ENCODE results near the gene SNX25. TPM values are rescaled to one million over a fixed set of nuclear protein-coding genes. Genes with fewer than 3 reads are reported as not detected.
"Not testable (repeated sequence)": the region's sequence is repeated elsewhere in the genome, so short reads cannot be mapped to it uniquely, and the experiment has no call there.

Gene SNX25
- total RNA-seq, 4 donors from 2014 or later = 36.9 to 71.3 (median 42.7) TPM

DNA sequence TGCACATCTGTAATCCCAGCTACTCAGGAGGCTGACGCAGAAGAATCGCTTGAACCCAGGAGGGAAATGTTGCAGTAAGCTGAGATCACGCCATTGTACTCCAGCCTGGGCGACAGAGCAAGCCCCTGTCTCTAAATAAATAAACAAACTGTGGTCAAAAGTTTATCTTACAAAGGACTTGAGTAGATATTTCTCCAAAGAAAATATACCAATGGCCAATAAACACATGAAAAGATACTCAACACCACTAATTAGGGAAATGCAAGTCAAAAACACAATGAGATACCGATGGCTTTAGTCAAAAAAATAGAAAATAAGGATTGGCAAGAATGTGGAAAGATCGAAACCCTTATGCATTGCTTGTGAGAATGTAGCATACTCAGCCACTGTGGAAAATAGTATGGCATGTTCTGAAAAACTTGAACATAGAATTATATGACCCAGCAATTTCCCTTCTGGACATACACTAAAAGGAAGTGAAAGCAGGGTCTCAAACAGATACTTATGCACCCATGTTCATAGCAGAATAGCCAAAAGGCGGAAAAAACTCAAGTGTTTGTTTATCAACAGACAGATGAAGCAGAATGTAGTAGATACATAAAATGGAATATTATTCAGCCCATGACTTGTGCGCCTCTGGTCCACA, 3.6 kb upstream of the SNX25 start:
- DNase-seq = no peak
- 87 to 96% methylated on average over 8 of the region's 8 CpGs for WGBS, 2 donors
- intact Hi-C loops (cut with DNase I) = no loop called here
- TF ChIP-seq, protein P1, sequence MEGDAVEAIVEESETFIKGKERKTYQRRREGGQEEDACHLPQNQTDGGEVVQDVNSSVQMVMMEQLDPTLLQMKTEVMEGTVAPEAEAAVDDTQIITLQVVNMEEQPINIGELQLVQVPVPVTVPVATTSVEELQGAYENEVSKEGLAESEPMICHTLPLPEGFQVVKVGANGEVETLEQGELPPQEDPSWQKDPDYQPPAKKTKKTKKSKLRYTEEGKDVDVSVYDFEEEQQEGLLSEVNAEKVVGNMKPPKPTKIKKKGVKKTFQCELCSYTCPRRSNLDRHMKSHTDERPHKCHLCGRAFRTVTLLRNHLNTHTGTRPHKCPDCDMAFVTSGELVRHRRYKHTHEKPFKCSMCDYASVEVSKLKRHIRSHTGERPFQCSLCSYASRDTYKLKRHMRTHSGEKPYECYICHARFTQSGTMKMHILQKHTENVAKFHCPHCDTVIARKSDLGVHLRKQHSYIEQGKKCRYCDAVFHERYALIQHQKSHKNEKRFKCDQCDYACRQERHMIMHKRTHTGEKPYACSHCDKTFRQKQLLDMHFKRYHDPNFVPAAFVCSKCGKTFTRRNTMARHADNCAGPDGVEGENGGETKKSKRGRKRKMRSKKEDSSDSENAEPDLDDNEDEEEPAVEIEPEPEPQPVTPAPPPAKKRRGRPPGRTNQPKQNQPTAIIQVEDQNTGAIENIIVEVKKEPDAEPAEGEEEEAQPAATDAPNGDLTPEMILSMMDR (IDR thresholded peaks at IDR 0.05) = no peak
- no peak for TF ChIP-seq POLR2A (IDR thresholded peaks at IDR 0.05)
- H3K4me3 ChIP-seq (replicated peaks in 1 of 3) = no peak overlapping the region
- H3K36me3 ChIP-seq = no peaks in the 10 kb centered on the region
- peaks cover 17 to 33% of the 10 kb centered on the region in 2 donors for H3K4me1 ChIP-seq
- H3K27ac ChIP-seq = no peak overlapping the region
- H3K9me3 ChIP-seq = no peaks in the 10 kb centered on the region
- no peaks in the 10 kb centered on the region for H3K27me3 ChIP-seq

DNA sequence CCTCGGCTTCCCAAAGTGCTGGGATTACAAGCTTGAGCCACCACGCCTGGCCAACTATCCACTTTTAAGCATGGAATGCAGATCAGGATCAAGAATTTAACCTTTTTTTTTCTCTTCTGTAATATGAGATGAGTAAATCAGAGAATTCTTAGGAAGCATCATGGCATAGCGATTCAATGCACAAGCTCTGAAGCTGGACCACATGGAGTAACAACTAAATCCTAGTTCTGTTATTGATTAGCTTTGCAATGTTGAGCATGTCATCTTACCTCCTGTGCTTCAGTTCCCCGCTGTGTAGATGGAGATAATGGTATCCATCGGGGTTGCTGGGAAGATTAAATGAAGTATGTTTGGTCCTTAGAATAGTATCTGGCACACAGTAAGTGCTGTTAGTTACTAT, 1.9 kb upstream of the SNX25 start:
- H3K4me1 ChIP-seq = peaks cover 24 to 38% of the 10 kb centered on the region in 2 donors
- intact Hi-C loops (cut with DNase I) = no loop called here
- WGBS, 2 donors = 89 to 95% methylated on average over 5 of the region's 5 CpGs

DNA sequence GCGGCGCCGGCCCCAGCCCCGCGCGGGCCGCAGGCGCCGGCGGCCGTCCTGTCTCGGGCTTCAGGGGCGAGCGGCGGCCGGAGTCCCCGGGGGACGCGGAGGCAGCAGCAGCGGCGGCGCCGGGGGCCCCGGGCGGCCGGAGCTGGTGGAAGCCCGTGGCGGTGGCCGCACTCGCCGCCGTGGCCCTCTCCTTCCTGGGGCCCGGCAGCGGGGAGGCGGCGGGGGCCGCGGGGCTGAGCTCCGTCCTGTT, 379 bp downstream of the SNX25 start:
- peak overlapping the region; percentile 79 to 83 (median 81) for H3K27ac ChIP-seq
- WGBS, 2 donors = no CpG with 5 or more reads among the region's 39 CpGs
- intact Hi-C loops (cut with DNase I) = loop anchor here (5.0 to 10.0 kb wide), 2 partner anchors 75 to 188 kb away; partner anchors contain the start of genes ANKRD37 and LRP2BP
- H3K27me3 ChIP-seq, H3K9me3 ChIP-seq, H3K36me3 ChIP-seq, DNase-seq: not testable (repeated sequence)
- H3K4me1 ChIP-seq = peaks cover 15 to 26% of the 10 kb centered on the region in 2 donors
- H3K4me3 ChIP-seq (replicated peaks in 1 of 3) = peak overlapping the region; percentile 30 to 74 (median 52)

More for the DNA sequence above, 1.9 kb upstream of the SNX25 start:
- no peaks in the 10 kb centered on the region for H3K36me3 ChIP-seq
- no peak overlapping the region for H3K27ac ChIP-seq
- no peak for DNase-seq
- H3K9me3 ChIP-seq = no peaks in the 10 kb centered on the region
- H3K4me3 ChIP-seq (replicated peaks in 1 of 3) = no peak overlapping the region
- H3K27me3 ChIP-seq = no peaks in the 10 kb centered on the region
- no peak for TF ChIP-seq POLR2A (IDR thresholded peaks at IDR 0.05)
- TF ChIP-seq, protein P1 (IDR thresholded peaks at IDR 0.05) = no peak

DNA sequence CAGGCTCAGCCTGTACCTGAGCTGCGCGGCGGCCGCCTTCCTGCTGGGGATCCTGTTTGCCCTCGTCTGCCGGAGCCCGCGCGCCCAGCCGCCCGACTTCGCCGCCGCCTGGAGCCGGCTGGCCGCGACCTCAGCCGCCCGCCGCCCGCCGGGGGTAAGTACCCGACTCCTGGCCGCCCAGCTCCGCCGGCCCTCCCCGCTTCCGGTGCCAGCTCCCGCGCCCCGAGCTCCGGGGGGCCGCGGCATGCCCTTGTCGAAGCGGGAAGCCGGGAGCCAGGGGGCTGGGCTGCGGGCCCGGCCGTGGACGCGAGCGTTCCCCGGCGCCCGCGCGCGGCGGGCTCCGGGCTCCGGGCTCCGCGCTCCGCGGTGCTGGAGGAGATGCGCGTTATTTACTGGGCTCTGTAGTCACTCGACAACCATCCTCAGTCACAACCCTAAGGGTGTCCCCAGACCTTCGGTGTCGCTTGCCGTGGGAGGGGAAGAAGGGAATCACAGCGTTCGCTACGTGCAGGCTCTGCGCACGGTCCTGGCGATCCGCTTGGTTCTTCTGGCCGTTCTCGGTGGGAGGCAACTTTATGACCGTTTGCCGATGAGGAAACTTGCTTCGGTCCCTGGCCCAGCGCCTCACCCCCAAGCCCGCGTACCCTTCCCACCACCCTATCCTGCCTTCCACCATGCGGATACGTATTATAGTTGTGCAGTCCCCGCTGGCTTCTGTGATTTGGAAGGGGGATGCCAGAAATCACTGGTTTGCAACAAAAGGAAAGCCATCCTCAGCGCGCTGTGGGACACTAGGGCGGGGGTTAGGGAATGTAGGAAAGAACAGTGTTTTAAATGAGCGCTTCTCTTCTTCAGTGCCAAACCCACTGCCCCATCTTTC, 944 bp downstream of the SNX25 start:
- Histone ChIP-seq H3K36me3 (no peaks in the 10 kb centered on the region), H3K27ac (peak overlapping the region; percentile 79 to 83 (median 81)), H3K4me1 (peaks cover 20 to 26% of the 10 kb centered on the region in 2 donors), H3K4me3 (replicated peaks in 1 of 3) (peak overlapping the region; percentile 30 to 74 (median 46)), H3K27me3 (no peaks in the 10 kb centered on the region), H3K9me3 (no peaks in the 10 kb centered on the region)
- TF ChIP-seq, protein P1 (IDR thresholded peaks at IDR 0.05) = no peak
- peak in 1 of 2 donors; percentile 57 for TF ChIP-seq POLR2A (IDR thresholded peaks at IDR 0.05)
- peak; percentile 59 to 60 for DNase-seq
- intact Hi-C loops (cut with DNase I) = loop anchor here (5.0 to 10.0 kb wide), 2 partner anchors 74 to 187 kb away; partner anchors contain the start of genes ANKRD37 and LRP2BP
- WGBS, 2 donors = 1 to 3% methylated on average over 12 to 23 of the region's 84 CpGs

DNA sequence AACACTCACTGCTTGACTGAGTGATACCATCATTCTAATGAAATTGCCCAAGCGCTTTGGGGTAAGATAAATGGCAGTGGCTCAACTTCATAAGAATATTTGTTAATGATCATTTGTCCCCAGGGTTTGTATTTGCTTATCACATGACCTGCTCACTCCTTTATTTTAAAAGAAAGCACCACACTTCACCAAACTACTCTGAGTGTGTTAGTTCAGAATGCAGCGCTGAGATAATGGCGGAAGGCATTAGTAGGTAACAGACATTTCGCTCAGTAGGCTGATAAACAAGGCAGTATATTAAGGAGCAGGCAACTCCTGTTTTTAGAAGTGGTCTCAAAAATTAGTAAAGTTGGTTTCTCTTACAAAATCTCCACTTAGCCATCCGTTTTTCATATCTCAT, 1.6 kb downstream of the SNX25 start:
- peak overlapping the region in 2 of 3 donors; percentile 81 to 83 for H3K27ac ChIP-seq
- no peaks in the 10 kb centered on the region for H3K27me3 ChIP-seq
- peak overlapping the region in 2 of 3 donors; percentile 46 to 74 for H3K4me3 ChIP-seq (replicated peaks in 1 of 3)
- H3K36me3 ChIP-seq = no peaks in the 10 kb centered on the region
- 61 to 64% methylated on average over 5 of the region's 5 CpGs for WGBS, 2 donors
- TF ChIP-seq POLR2A (IDR thresholded peaks at IDR 0.05) = no peak
- TF ChIP-seq, protein P1 (IDR thresholded peaks at IDR 0.05) = no peak
- intact Hi-C loops (cut with DNase I) = loop anchor here (5.0 to 10.0 kb wide), 2 partner anchors 74 to 186 kb away; partner anchors contain the start of genes ANKRD37 and LRP2BP
- DNase-seq = no peak
- H3K9me3 ChIP-seq = no peaks in the 10 kb centered on the region
- H3K4me1 ChIP-seq = peaks cover 26 to 31% of the 10 kb centered on the region in 2 donors
